HepG2 (cell line): ENCODE measurements around the gene SMTNL1. TPM values are rescaled to one million over a fixed set of nuclear protein-coding genes. Genes with fewer than 3 reads are reported as not detected.

Experiments
- FOXA1 ChIP-seq, 2 experiments: fragments of 450-650 bp in 1 of 2; sonication (generic) in 1 of 2; formaldehyde crosslinking in 1 of 2; IDR thresholded peaks; 2 replicates each; pipeline versions ENCODE4 v1.4.0 to v1.6.1; 2016 to 2020; ENCODE audit warnings: missing genetic modification reagents in 1 of 2
- HNF4A ChIP-seq: sonication (generic); formaldehyde crosslinking; IDR thresholded peaks from 2 replicates; pipeline ENCODE4 v1.4.0; 2020; ENCODE audit warnings: missing genetic modification reagents
- NAIF1 ChIP-seq: sonication (generic); formaldehyde crosslinking; IDR thresholded peaks from 2 replicates; pipeline ENCODE4 v1.5.0; 2020; ENCODE audit warnings: mild to moderate bottlenecking, missing genetic modification reagents, borderline replicate concordance
- YY1 ChIP-seq: IDR thresholded peaks from 2 replicates; pipeline ENCODE4 v1.6.1; 2011; ENCODE audit warnings: low read length, low read depth, moderate library complexity, mild to moderate bottlenecking; ENCODE audit not compliant: insufficient read depth, insufficient replicate concordance
- ZNF484 ChIP-seq: sonication (generic); formaldehyde crosslinking; IDR thresholded peaks from 2 replicates; pipeline ENCODE4 v1.5.1; 2020; ENCODE audit warnings: mild to moderate bottlenecking, low read depth, missing genetic modification reagents, borderline replicate concordance
- polyA plus RNA-seq, 8 experiments: library from polyadenylated mRNA; depleted of rRNA in 3 of 8; stranded (reverse) in 7 of 8; unstranded in 1 of 8; fragments of >200 nt; fragmentation: Illumina TruSeq in 4 of 8; extraction: Trizol in 4 of 8; gene quantifications; 2 replicates each; pipeline versions ENCODE4 v1.2.1 to v1.2.3, GENCODE V29; 2011 to 2016; ENCODE audit warnings: low read depth in 4 of 8, missing spikeins in 1 of 8, mixed read lengths in 1 of 8; ENCODE audit not compliant: insufficient read depth in 1 of 8
- total RNA-seq, 5 experiments: library from RNA; depleted of rRNA; stranded (reverse); fragments of >200 nt; fragmentation: Illumina TruSeq; extraction: Trizol; gene quantifications; 2 replicates each; pipeline ENCODE4 v1.2.3, GENCODE V29; 2016; ENCODE audit warnings: low read depth in 1 of 5
- TF ChIP-seq, protein P1 (sequence below): sonication (generic); formaldehyde crosslinking; IDR thresholded peaks from 2 replicates; pipeline ENCODE4 v1.5.0; 2020; ENCODE audit warnings: mild to moderate bottlenecking, missing genetic modification reagents, moderate library complexity
- TF ChIP-seq, protein P2 (sequence below): sonication (generic); formaldehyde crosslinking; IDR thresholded peaks from 2 replicates; pipeline ENCODE4 v1.4.0; 2020; ENCODE audit warnings: missing genetic modification reagents
- TF ChIP-seq, protein P3 (sequence below), 2 experiments: fragments of 450-650 bp in 1 of 2; sonication (generic) in 1 of 2; formaldehyde crosslinking; IDR thresholded peaks; 2 replicates each; pipeline versions ENCODE4 v1.5.0 to v1.8.0; 2020 to 2022; ENCODE audit warnings: mild to moderate bottlenecking in 1 of 2, missing genetic modification reagents in 1 of 2

Gene SMTNL1
- total and polyA plus RNA-seq, 2 of the 13 experiments (the other 11 are each of a cell fraction or from before 2014, with no cell fraction given) = 0.04 TPM; not detected in 1

DNA sequence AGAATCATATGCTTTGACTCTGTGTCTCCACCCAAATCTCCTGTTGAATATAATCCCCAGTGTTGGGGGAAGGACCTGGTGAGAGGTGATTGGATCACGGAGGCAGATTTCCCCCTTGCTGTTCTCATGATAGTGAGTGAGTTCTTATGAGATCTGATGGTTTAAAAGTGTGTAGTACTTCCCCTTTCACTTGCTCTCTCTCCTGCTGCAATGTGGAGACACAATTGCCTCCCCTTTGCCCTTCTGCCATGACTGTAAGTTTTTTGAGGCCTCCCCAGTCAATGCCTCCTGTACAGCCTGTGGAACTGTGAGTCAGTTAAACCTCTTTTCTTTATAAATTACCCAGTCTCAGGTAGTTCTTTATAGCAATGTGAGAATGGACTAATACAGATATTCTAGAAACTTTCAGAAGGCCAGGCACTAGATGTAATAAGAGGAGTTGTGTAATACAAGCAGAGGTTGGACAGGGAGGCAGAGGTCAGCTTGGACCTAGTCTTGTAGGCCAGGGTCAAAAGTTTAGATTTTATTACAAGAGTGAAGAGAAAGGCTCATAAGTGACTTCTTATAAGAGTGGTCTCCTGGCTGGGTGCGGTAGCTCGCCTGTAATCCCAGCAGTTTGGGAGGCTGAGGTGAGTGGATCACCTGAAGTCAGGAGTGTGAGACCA is 50.8 kb downstream of the SMTNL1 start (continued):
- TF ChIP-seq HNF4A (CRISPR knock-in tag) = peak; percentile 28; the same call in 1 of the 2 replicates
- TF ChIP-seq, protein P1, sequence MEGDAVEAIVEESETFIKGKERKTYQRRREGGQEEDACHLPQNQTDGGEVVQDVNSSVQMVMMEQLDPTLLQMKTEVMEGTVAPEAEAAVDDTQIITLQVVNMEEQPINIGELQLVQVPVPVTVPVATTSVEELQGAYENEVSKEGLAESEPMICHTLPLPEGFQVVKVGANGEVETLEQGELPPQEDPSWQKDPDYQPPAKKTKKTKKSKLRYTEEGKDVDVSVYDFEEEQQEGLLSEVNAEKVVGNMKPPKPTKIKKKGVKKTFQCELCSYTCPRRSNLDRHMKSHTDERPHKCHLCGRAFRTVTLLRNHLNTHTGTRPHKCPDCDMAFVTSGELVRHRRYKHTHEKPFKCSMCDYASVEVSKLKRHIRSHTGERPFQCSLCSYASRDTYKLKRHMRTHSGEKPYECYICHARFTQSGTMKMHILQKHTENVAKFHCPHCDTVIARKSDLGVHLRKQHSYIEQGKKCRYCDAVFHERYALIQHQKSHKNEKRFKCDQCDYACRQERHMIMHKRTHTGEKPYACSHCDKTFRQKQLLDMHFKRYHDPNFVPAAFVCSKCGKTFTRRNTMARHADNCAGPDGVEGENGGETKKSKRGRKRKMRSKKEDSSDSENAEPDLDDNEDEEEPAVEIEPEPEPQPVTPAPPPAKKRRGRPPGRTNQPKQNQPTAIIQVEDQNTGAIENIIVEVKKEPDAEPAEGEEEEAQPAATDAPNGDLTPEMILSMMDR (CRISPR knock-in tag) = no peak
- no peak for TF ChIP-seq ZNF484 (CRISPR knock-in tag)
- TF ChIP-seq NAIF1 = no peak
- TF ChIP-seq, protein P2, sequence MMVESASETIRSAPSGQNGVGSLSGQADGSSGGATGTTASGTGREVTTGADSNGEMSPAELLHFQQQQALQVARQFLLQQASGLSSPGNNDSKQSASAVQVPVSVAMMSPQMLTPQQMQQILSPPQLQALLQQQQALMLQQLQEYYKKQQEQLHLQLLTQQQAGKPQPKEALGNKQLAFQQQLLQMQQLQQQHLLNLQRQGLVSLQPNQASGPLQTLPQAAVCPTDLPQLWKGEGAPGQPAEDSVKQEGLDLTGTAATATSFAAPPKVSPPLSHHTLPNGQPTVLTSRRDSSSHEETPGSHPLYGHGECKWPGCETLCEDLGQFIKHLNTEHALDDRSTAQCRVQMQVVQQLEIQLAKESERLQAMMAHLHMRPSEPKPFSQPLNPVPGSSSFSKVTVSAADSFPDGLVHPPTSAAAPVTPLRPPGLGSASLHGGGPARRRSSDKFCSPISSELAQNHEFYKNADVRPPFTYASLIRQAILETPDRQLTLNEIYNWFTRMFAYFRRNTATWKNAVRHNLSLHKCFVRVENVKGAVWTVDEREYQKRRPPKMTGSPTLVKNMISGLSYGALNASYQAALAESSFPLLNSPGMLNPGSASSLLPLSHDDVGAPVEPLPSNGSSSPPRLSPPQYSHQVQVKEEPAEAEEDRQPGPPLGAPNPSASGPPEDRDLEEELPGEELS (CRISPR knock-in tag) = no peak
- TF ChIP-seq YY1 = no peak
- TF ChIP-seq FOXA1 (IDR thresholded peaks at IDR 0.05) = no peak
- TF ChIP-seq FOXA1 (CRISPR knock-in tag; IDR thresholded peaks at IDR 0.05) = no peak
- TF ChIP-seq, protein P3, sequence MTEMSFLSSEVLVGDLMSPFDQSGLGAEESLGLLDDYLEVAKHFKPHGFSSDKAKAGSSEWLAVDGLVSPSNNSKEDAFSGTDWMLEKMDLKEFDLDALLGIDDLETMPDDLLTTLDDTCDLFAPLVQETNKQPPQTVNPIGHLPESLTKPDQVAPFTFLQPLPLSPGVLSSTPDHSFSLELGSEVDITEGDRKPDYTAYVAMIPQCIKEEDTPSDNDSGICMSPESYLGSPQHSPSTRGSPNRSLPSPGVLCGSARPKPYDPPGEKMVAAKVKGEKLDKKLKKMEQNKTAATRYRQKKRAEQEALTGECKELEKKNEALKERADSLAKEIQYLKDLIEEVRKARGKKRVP (CRISPR knock-in tag; IDR thresholded peaks at IDR 0.05) = no peak
